ENCODE measurements around the gene MAF. TPM values are rescaled to one million over a fixed set of nuclear protein-coding genes. Genes with fewer than 3 reads are reported as not detected.

MAF gene
- total RNA-seq, 1 donor from 2014 or later = 95.5 TPM

DNA sequence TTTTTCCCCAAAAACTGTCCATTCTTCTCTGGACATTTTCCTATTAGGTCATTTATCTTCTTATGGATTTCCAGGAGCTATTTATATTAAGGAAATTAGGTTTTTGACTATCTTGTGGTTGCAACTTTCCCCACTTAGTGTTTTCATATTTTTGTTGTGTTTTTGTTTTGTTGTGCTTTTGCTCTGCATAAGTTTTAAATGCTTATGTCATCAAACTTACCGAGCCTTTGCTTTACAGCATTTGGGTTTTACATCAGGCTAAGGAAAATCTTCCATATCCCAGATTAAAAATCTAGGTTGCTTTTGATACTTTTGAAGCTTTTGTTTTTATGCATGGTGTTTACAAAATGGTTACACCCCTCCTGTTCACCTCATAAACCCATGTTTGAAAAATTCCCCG lies 27.5 kb downstream of the MAF start:
- Mint-ChIP-seq H3K9me3 (no peaks in the 10 kb centered on the region), H3K36me3 (ENCODE audit: low read depth) (no peaks in the 10 kb centered on the region), H3K27me3 (ENCODE audit: insufficient read depth) (peaks cover 40% of the 10 kb centered on the region), H3K27ac (no peak overlapping the region), H3K4me3 (no peak overlapping the region), H3K4me1 (ENCODE audit: low read depth) (no peaks in the 10 kb centered on the region)
- no peak for DNase-seq (ENCODE audit: low spot score)
- intact Hi-C loops (cut with micrococcal nuclease) = no loop called here

DNA sequence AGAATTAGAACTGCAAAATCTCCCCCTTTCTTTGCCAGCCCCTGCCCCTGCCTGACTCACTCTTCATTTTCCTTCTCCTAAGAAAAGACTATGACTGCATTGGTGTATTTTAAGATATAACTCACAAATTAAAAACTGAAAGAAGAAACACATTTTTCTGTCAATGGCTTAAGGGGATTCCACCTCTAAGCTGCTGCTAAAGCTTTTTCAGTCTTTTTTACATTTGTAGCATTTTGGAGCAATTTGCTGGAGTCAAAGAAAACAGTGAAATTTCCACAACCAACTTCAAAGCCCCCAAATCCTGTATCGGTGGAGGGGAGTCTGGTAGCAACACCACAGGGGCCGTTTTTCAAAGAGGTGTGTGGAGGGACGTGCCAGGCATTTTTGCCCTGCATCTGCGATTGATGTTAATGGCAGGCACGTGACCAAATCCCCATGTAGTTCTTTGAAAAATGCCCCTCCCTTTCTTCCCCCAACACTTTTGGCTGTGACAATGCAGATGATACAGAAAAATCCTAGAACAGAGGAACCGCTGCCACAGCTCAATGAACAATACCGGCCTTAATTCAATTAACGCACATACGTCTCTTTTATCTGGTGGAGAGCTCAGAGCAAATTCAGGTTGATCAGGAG lies 28.5 kb downstream of the MAF start:
- Mint-ChIP-seq H3K27ac (no peak overlapping the region), H3K36me3 (ENCODE audit: low read depth) (no peaks in the 10 kb centered on the region), H3K9me3 (no peaks in the 10 kb centered on the region), H3K27me3 (ENCODE audit: insufficient read depth) (peaks cover 32% of the 10 kb centered on the region), H3K4me3 (no peak overlapping the region), H3K4me1 (ENCODE audit: low read depth) (no peaks in the 10 kb centered on the region)
- intact Hi-C loops (cut with micrococcal nuclease) = no loop called here
- no peak for DNase-seq (ENCODE audit: low spot score)

DNA sequence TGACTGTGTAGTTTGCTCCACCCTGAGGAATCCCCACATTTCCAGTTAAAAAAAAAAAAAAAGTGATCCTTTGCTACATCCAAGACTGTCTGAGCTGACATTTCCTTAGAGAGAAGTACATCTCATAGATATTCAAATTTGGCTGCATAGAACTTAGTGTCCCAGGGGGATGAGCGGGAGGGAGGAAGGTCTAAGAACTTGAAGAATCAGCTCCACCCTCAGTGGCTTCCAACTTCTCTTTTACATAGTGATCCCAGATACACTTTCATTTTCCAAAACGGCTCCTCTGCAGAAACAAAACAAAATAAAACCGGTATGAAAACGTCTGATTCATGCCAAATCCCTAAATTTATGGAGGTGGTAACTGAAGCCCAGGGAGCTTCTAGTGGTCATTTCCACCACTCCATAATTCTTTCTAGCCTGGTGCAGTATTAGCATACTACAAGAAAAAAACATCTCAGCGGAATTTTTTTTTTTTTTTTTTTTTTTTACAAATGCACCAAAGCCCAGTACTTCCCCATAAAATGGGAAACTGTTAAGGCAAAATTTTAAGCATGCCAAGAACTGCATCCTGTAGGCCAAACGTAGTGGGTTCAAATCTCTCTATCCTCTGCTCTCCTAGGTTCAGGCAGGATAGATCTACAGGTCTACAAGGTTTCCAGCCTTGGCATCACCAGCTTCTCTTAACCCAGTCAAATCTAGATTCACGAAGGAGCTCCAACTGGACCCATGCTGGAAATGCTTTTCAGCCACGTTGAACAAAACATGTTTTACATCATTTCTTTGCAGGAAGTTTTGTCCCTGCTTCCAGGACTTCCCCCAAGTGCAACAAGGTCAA lies 29.3 kb downstream of the MAF start:
- H3K36me3 Mint-ChIP-seq (ENCODE audit: low read depth) = no peaks in the 10 kb centered on the region
- no peaks in the 10 kb centered on the region for H3K9me3 Mint-ChIP-seq
- H3K27ac Mint-ChIP-seq = no peak overlapping the region
- intact Hi-C loops (cut with micrococcal nuclease) = no loop called here
- H3K4me1 Mint-ChIP-seq (ENCODE audit: low read depth) = no peaks in the 10 kb centered on the region
- peaks cover 24% of the 10 kb centered on the region for H3K27me3 Mint-ChIP-seq (ENCODE audit: insufficient read depth)
- H3K4me3 Mint-ChIP-seq = no peak overlapping the region
- DNase-seq (ENCODE audit: low spot score) = no peak

DNA sequence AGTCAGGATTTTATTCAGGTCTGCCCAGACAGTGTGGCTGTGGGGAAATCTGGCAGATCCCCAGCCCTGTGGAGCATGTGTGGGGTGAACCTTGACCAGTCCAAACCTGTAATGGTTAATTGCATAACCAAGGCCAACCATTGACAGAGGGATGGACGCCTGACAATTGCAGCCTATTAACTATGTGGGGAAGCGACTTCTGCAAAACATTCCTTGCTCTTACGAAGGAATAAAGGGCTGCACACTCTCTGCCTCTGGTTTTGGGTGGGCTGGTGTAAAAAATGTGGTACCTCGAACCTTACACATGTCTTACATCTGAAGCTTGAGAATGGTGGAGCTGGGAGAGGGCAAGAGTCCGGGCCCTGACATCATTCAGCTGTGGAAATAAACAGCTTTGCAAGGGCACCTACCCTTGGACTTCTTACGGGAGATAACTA lies 35.8 kb downstream of the MAF start:
- Mint-ChIP-seq H3K9me3 (no peaks in the 10 kb centered on the region), H3K4me3 (no peak overlapping the region), H3K27me3 (ENCODE audit: insufficient read depth) (peaks cover 8% of the 10 kb centered on the region), H3K4me1 (ENCODE audit: low read depth) (no peaks in the 10 kb centered on the region), H3K36me3 (ENCODE audit: low read depth) (no peaks in the 10 kb centered on the region), H3K27ac (no peak overlapping the region)
- no peak for DNase-seq (ENCODE audit: low spot score)
- intact Hi-C loops (cut with micrococcal nuclease) = no loop called here

DNA sequence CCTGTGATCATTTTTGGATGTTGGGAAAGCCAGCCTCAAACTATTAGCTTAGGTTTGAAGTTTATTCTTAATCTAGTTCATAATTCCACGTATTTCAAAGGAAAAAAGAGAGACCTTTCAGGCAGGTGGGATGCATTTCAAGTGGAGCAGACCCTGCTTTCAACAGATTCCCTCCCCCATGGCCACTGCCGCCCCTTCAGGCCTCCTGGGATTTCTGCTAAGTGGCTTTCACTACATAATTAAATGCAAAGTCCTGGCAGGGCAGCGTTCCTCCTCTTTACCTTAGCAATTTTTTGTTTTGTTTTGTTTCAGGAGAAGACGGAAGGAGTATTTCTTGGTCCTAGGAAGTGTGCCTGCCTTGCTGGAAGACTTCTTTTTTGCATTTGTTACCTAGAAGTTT lies 36.6 kb downstream of the MAF start:
- peaks cover 8% of the 10 kb centered on the region for H3K27me3 Mint-ChIP-seq (ENCODE audit: insufficient read depth)
- intact Hi-C loops (cut with micrococcal nuclease) = no loop called here
- H3K4me1 Mint-ChIP-seq (ENCODE audit: low read depth) = no peaks in the 10 kb centered on the region
- no peaks in the 10 kb centered on the region for H3K36me3 Mint-ChIP-seq (ENCODE audit: low read depth)
- H3K27ac Mint-ChIP-seq = no peak overlapping the region
- no peak overlapping the region for H3K4me3 Mint-ChIP-seq
- H3K9me3 Mint-ChIP-seq = no peaks in the 10 kb centered on the region
- DNase-seq (ENCODE audit: low spot score) = no peak

DNA sequence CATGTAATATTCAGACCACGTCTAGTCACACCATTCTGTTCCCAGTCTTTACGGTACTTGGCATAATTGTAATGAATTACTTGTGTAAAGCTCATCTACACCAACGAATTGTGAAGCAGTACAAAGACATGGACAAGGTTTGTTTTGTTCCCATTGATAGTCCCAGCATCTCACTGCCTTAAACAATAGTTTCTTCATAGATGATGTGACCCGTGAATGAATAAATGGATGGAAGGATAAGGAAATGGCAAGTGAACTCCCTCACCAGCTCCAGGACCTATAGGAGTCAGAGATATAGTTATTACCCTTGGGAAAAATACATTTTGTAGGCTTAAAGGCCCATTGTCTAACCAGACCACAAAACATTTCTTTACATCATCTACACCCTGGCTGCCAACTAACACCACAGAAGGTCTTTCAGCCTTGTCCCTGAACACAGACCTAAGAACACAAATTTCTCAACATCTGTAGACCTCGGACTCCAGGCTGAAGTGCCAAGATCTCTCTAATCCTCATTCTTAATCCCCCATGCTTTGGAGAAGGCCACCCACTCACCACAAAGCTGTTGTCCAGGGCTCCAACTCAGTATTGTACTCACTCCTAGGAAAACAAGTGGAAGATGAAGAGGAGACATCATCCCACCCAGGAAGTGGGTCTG lies 38.2 kb downstream of the MAF start:
- intact Hi-C loops (cut with micrococcal nuclease) = no loop called here
- H3K27ac Mint-ChIP-seq = no peak overlapping the region
- H3K4me1 Mint-ChIP-seq (ENCODE audit: low read depth) = no peaks in the 10 kb centered on the region

DNA sequence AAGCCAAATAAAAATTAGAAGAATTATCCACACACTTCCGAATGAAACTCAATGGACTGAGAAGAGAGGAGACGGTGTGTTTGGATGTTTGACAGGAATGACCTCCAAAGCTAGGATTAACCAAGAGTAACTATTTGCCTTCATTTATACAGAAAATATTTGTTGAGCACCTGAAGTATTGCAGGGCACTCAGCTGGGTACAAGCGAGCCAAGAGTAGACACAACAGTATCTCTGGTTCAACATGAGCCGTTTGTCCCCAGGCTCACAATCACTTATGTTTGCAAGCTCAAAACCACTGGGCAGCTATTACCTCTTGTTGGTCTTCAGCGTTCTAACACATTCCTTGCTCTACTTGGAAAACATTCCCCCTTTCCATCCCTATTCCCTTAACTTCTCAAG lies 38.8 kb downstream of the MAF start:
- Mint-ChIP-seq H3K4me1 (ENCODE audit: low read depth) (no peaks in the 10 kb centered on the region), H3K9me3 (no peaks in the 10 kb centered on the region), H3K4me3 (no peak overlapping the region), H3K36me3 (ENCODE audit: low read depth) (no peaks in the 10 kb centered on the region), H3K27ac (no peak overlapping the region), H3K27me3 (ENCODE audit: insufficient read depth) (peaks cover 13% of the 10 kb centered on the region)
- intact Hi-C loops (cut with micrococcal nuclease) = no loop called here
- DNase-seq (ENCODE audit: low spot score) = no peak

More for the DNA sequence above, 38.2 kb downstream of the MAF start:
- no peak for DNase-seq (ENCODE audit: low spot score)
- H3K36me3 Mint-ChIP-seq (ENCODE audit: low read depth) = no peaks in the 10 kb centered on the region
- H3K27me3 Mint-ChIP-seq (ENCODE audit: insufficient read depth) = peaks cover 13% of the 10 kb centered on the region
- H3K4me3 Mint-ChIP-seq = no peak overlapping the region
- H3K9me3 Mint-ChIP-seq = no peaks in the 10 kb centered on the region

DNA sequence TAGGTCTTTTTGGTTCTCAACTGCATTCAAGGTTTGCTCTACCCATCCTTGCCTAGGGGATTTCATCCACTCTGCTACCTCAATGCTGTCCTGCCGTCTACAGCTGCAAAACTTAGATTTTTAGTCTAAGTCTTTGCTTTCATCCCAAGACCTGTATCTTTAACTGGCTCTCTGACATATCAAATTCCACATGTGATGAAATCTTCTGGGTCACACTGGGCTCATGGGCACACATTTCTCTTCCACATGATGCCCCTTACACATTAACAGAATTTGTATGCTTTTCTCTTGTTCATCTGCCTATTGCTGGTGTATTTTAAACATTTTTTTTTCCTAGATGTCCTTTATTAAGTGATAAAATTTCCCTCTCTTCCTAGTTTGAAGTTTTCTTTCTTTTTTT lies 39.6 kb downstream of the MAF start:
- H3K4me1 Mint-ChIP-seq (ENCODE audit: low read depth) = no peaks in the 10 kb centered on the region
- peaks cover 13% of the 10 kb centered on the region for H3K27me3 Mint-ChIP-seq (ENCODE audit: insufficient read depth)
- H3K36me3 Mint-ChIP-seq (ENCODE audit: low read depth) = no peaks in the 10 kb centered on the region
- no peak for DNase-seq (ENCODE audit: low spot score)
- peaks cover 3% of the 10 kb centered on the region for H3K9me3 Mint-ChIP-seq
- no peak overlapping the region for H3K27ac Mint-ChIP-seq
- H3K4me3 Mint-ChIP-seq = no peak overlapping the region
- intact Hi-C loops (cut with micrococcal nuclease) = no loop called here

DNA sequence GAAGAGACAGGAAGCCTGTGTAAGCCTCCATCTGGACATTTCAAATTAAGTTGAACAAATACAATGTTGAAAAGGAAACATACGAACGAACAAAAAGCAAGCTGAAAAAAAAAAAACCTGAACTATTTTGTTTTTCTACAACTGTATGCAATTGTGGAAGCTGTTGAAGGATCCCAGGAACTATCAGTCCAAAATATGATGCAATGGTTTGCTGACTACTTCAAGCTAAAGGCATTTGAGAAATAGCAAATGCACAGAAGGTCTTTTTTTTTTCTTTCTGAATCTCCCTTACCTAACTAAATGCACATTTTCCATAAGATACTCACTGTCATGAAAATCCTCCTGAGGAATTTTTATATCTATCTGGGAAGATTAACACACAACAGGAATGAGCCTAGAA lies 40.2 kb downstream of the MAF start:
- intact Hi-C loops (cut with micrococcal nuclease) = no loop called here

DNA sequence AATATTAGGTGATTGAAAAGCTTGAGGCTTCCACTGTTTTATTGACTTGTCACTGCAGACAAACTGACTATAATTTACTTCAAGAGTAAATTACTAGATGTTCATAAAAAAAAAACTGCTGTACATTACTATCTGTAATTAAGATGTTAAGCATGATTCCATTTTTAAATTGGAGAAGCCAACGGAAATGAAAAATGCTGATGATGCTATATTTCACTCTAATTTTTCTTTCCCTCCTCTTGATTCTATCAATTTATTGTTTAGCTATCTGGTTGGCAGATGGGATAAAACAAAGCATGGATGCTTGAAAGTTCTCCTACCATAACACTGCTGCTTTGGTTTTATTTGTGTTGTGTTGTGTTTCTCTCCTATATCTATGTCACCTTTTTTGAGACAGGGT lies 41.0 kb downstream of the MAF start:
- intact Hi-C loops (cut with micrococcal nuclease) = no loop called here
- no peaks in the 10 kb centered on the region for H3K36me3 Mint-ChIP-seq (ENCODE audit: low read depth)
- no peaks in the 10 kb centered on the region for H3K4me1 Mint-ChIP-seq (ENCODE audit: low read depth)
- no peak overlapping the region for H3K4me3 Mint-ChIP-seq
- no peak for DNase-seq (ENCODE audit: low spot score)
- H3K9me3 Mint-ChIP-seq = peaks cover 3% of the 10 kb centered on the region
- H3K27me3 Mint-ChIP-seq (ENCODE audit: insufficient read depth) = peaks cover 13% of the 10 kb centered on the region
- no peak overlapping the region for H3K27ac Mint-ChIP-seq

More for the DNA sequence above, 40.2 kb downstream of the MAF start:
- Mint-ChIP-seq H3K36me3 (ENCODE audit: low read depth) (no peaks in the 10 kb centered on the region), H3K4me1 (ENCODE audit: low read depth) (no peaks in the 10 kb centered on the region), H3K4me3 (no peak overlapping the region), H3K27me3 (ENCODE audit: insufficient read depth) (peaks cover 13% of the 10 kb centered on the region), H3K27ac (no peak overlapping the region), H3K9me3 (peaks cover 3% of the 10 kb centered on the region)
- DNase-seq (ENCODE audit: low spot score) = no peak

DNA sequence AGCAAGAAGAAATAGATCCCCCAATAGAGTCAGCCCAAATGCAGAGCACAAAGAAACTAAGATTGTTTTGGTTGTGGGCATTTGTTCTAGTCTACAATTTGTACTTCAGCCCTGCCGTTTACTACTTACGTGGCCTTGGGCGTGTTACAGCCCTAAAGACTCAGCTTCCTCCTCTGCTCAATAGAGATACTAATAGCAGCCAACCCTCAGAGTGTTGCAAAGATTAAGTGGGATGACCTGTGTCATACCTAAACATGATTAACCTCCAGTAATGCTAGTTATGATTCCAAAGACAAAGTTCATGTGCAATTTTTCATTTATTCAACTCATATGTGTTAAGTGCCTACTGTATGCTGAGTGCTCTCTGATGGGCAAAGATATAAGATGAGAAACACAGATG lies 43.1 kb downstream of the MAF start:
- intact Hi-C loops (cut with micrococcal nuclease) = no loop called here
- H3K36me3 Mint-ChIP-seq (ENCODE audit: low read depth) = no peaks in the 10 kb centered on the region
- H3K27ac Mint-ChIP-seq = no peak overlapping the region
- DNase-seq (ENCODE audit: low spot score) = no peak
- peaks cover 13% of the 10 kb centered on the region for H3K27me3 Mint-ChIP-seq (ENCODE audit: insufficient read depth)
- no peaks in the 10 kb centered on the region for H3K4me1 Mint-ChIP-seq (ENCODE audit: low read depth)
- no peak overlapping the region for H3K4me3 Mint-ChIP-seq
- peaks cover 3% of the 10 kb centered on the region for H3K9me3 Mint-ChIP-seq

DNA sequence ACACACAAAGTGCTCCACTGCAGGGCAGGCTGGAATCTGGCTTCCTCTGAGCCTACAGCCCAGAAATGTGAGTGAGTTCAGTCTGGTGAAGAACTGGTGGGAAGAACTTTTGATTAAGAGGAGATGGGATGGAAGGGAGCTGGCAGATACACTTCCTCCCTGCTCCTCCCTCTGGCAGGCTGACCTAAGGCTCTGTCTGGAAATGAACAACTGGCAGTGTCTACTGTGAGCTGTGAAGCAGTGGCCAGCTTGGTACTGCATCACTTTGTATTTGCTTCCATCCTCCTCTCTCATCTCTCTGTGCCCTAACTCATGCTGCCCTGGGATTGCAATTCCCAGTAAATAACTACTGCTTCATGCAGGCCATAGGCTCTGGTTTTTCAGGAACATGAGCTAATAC lies 45.6 kb downstream of the MAF start:
- Mint-ChIP-seq H3K4me1 (ENCODE audit: low read depth) (no peaks in the 10 kb centered on the region), H3K9me3 (peaks cover 3% of the 10 kb centered on the region), H3K4me3 (no peak overlapping the region), H3K36me3 (ENCODE audit: low read depth) (no peaks in the 10 kb centered on the region), H3K27me3 (ENCODE audit: insufficient read depth) (peaks cover 5% of the 10 kb centered on the region), H3K27ac (no peak overlapping the region)
- intact Hi-C loops (cut with micrococcal nuclease) = no loop called here
- no peak for DNase-seq (ENCODE audit: low spot score)

DNA sequence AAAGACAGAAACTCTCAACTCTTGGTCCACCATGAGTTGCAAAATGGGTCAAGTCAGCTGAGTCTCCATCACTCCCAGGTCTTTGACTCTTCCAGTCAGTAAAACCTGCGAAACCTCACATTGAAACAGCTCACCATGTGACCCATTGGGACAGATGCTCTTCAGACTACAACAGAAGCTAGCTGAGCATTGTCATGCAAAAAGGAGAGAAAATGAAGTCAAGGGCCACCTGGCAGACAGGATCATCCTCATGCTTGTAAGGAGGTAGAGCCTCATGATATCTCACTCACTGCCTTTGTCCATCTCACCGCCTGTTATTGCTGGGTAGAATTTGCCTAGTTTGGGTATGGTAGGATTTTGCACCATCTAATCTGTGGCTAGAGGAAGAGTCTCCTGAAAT lies 50.2 kb downstream of the MAF start:
- Mint-ChIP-seq H3K27me3 (ENCODE audit: insufficient read depth) (peaks cover 3% of the 10 kb centered on the region), H3K27ac (no peak overlapping the region), H3K4me3 (no peak overlapping the region), H3K36me3 (ENCODE audit: low read depth) (no peaks in the 10 kb centered on the region), H3K9me3 (no peaks in the 10 kb centered on the region), H3K4me1 (ENCODE audit: low read depth) (no peaks in the 10 kb centered on the region)
- DNase-seq (ENCODE audit: low spot score) = no peak
- intact Hi-C loops (cut with micrococcal nuclease) = no loop called here

Measured in activated T-helper 1 cell treated with anti-CD3 and anti-CD28 coated beads, Interleukin-12 subunit alpha, Interleukin-12 subunit beta, Interleukin-2, Interleukin-4 antibody, amounts not matched to agents 30 ng/mL and 10 ng/mL and 1 ng/mL, durations not matched to agents 14 hours and 24 hours and 36 hours (primary cell).